GM18861 (cell line): Measurements from ENCODE around the gene NDC1.

ENCODE experiments used
- ATAC-seq: cut with Tn5 transposase; IDR thresholded peaks from one replicate; pipeline ENCODE4 v1.9.1; 2021; ENCODE audit not compliant: unreplicated experiment

Gene NDC1

GRCh38 chr1:53732409-53732808 is 105.7 kb downstream of the NDC1 start:
- no peak for ATAC-seq

GRCh38 chr1:53731779-53732305 is 106.3 kb downstream of the NDC1 start:
- ATAC-seq, result no peak

GRCh38 chr1:53731043-53731600 is 107.0 kb downstream of the NDC1 start:
- no peak for ATAC-seq

GRCh38 chr1:53730224-53730865 is 107.8 kb downstream of the NDC1 start:
- ATAC-seq, result no peak

- no peak for ATAC-seq
These were observed 108.5 kb downstream of the NDC1 start for GRCh38 chr1:53729456-53730223.

GRCh38 chr1:53728702-53729455 is 109.2 kb downstream of the NDC1 start:
- no peak for ATAC-seq

GRCh38 chr1:53728196-53728595 is 109.9 kb downstream of the NDC1 start:
- ATAC-seq, result no peak

GRCh38 chr1:53727461-53728092 is 110.5 kb downstream of the NDC1 start:
- ATAC-seq, result no peak

GRCh38 chr1:53726009-53726600 is 112.0 kb downstream of the NDC1 start:
- ATAC-seq, result no peak

GRCh38 chr1:53725238-53725689 is 112.8 kb downstream of the NDC1 start:
- no peak for ATAC-seq

- no peak for ATAC-seq
These were observed 116.1 kb downstream of the NDC1 start for GRCh38 chr1:53722025-53722424.

- ATAC-seq, result no peak
These were observed 117.0 kb downstream of the NDC1 start for GRCh38 chr1:53721088-53721487.

- no peak for ATAC-seq
These were observed 118.6 kb downstream of the NDC1 start for GRCh38 chr1:53719469-53719868.

GRCh38 chr1:53718443-53718842 is 119.7 kb downstream of the NDC1 start:
- no peak for ATAC-seq

GRCh38 chr1:53717025-53717804 is 120.9 kb downstream of the NDC1 start:
- no peak for ATAC-seq

GRCh38 chr1:53716150-53716549 is 121.9 kb downstream of the NDC1 start:
- no peak for ATAC-seq

GRCh38 chr1:53715478-53715877 is 122.6 kb downstream of the NDC1 start:
- no peak for ATAC-seq
